LNCAP (cell line): ENCODE data around the gene CCND2.

Experiments
- TF ChIP-seq, protein P1 (sequence below): fragments of 450-650 bp; IDR thresholded peaks from 2 replicates; pipeline ENCODE4 v1.5.1; 2017; ENCODE audit warnings: mild to moderate bottlenecking

The CCND2 gene

DNA sequence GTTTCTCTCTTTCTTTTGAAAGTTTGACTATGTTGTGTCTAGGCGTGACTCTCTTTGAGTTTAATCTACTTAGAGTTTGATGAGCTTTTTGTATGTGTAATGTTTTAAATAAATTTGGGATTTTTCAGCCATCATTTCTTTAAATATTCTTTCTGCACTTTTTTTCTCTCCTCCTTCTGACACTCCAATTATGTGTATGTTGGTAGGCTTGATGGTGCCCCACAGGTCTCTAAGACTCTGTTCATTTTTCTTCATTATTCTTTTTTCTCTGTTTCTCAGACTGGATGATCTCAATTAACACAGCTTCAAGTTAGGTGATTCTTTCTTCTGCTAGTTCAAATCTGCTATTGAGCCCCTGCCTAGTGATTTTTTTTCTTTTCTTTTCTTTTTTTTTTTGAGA lies 14.5 kb upstream of the CCND2 start:
- TF ChIP-seq, protein P1, sequence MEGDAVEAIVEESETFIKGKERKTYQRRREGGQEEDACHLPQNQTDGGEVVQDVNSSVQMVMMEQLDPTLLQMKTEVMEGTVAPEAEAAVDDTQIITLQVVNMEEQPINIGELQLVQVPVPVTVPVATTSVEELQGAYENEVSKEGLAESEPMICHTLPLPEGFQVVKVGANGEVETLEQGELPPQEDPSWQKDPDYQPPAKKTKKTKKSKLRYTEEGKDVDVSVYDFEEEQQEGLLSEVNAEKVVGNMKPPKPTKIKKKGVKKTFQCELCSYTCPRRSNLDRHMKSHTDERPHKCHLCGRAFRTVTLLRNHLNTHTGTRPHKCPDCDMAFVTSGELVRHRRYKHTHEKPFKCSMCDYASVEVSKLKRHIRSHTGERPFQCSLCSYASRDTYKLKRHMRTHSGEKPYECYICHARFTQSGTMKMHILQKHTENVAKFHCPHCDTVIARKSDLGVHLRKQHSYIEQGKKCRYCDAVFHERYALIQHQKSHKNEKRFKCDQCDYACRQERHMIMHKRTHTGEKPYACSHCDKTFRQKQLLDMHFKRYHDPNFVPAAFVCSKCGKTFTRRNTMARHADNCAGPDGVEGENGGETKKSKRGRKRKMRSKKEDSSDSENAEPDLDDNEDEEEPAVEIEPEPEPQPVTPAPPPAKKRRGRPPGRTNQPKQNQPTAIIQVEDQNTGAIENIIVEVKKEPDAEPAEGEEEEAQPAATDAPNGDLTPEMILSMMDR, result no peak

DNA sequence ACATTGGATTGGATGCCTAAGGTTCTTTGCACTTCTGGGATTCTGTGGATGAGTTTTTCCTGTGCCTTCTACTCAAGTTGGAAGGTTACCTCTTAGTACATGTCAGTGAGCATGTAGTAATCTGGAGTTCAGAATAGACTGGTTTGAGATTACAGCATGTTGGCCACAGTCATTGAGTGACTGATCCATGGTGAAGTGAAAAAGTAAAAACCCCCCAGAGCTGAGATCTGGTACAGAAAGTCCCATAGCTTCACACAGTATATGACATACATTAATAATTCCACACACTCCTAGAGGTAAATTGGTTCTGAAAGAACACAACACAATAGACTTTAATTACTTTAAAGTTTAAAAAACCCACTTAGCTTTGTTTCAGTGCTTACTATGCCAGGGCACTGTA lies 11.9 kb upstream of the CCND2 start:
- TF ChIP-seq, protein P1, result no peak

DNA sequence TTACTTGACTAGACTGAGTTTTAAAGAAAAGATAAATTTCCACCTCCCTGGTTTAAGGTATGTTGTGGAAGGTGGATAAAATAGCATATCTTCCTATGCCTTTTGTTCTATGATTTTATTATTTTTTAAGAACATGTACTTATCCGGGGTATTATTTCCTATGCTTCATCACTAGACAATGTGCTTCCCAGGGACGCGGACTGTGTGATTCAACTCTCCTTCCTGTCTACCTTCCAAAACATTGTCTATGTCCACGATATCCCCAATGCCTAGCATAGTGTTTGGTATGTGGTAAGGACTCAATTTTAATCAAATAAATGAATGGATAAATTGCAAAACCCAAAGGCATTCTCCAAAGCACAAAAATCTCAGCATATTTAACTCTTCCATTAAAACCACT lies 8.3 kb upstream of the CCND2 start:
- TF ChIP-seq, protein P1, result no peak

DNA sequence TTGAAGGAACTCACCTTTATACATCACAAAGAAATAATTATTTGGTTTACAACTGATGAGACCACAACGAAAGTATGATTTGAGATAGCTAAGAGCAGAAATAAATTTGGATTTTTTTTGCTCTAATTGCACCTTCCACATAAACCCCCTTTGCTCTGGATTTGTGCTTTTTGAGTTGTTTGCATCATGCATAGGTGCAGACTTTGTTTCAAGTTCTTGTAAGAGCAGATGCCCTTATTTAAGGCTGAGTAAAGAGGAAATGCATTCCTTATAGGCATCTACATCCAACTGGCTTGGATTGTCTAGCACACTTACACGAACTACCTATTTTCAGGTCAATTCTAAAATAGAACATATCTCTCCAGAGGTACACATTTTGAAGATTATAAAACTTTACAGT lies 6.6 kb upstream of the CCND2 start:
- TF ChIP-seq, protein P1, result no peak

DNA sequence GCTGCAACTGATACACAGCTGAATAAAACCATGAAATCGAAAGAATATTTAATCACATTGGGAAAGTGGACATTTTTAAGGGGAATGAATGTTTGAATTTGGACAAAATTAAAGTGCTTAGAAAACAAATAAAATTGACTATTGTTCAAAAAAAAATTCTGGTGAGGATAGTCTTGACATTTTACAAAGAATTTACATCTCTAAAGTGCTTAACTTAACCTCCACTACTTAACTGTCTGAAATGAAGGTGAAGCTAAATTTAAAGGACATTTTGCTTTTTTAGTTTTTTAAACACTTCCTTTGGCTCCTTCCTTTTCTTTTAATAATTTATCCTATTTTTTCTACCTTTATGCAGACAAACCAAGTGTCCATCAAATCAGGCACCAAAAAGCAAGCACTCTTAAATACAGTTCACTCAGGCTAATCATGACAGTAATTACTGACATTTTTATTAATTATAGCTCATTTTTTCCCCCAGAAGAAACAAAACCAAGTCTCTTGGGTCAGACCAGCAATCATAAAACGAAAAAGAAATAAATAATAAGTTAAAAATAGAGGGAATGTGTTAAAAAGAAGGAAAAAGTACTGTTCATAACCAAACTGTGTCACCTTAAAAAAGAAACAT lies 5.7 kb upstream of the CCND2 start:
- TF ChIP-seq, protein P1, result no peak

DNA sequence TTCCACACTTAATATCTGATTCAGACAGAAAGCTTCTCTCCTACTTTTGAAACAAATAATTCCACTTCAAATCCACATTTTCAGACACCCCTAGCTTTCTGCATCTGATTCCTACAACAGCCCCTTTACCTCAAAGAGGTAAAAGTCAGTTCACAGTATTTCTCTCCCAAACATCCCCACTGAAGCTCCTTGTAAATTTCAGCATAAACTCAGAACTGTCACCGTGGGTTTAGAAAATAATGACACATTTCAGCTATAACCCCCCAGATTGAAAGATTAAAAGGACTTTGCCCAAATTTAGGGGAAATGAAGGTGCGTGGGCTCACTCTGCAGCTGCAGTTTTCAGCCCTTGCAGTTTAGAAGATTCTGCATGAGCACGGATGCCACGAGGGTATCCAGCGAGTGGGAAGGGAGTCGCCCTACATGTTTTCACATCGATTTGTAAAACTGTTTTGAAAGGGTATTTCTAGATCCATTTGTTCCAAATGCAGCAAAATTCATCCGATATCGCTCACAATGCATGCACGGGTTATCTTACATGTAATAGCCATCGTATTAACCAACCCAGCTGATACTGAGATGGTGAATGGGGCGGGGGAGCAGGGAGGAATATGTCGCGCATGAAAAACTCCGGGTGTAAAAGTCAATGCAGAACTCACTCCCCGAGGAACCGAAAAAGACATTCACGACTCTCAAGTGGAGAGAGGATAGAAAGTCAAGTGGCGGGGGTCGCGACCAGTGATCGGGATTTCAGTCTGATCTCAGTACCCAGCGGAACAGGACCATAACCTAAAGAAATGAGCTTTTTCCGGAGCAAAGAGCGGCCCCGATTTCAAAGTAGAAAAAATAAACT lies 5.0 kb upstream of the CCND2 start:
- TF ChIP-seq, protein P1, result no peak

DNA sequence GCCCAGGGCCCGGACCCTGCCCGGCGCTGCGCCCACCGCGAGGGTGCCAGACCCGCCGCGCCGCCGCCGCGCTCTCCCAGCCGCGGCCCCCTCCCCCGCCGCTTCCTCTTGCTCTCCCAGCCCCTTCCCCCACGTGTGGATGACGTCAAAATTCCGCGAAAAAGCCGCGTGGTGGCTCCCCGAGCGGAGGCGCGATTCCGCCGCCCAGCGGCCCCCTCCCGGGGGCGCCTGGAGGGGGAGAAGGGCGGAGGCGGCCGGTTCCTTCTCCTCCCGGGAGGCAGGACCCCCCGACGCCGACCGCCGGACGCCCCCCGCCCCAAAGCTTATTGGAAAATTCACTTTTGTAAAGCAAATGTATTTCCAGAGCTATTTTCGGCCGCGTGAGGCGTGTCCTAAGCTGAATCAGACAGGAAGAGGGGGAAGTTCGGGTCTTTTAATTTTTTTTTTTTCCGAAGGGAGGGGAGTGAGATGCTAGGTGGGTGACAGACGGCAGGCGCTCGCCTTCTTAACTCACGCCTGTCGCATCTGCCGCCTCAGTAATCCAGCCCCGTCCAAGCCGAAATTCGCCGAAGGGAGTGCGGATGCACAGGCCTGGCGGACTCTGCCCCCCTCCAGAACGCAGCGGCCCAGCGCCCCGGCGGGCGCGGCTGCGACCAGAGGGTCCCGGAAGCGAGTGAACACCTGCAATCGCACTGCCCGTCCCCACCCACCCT lies 4.1 kb upstream of the CCND2 start:
- TF ChIP-seq, protein P1, result no peak
